K562 (cell line): ENCODE data around the gene CLGN. TPM values are rescaled to one million over a fixed set of nuclear protein-coding genes. Genes with fewer than 3 reads are reported as not detected.
A peak's percentile ranks its signal among the peaks of the same experiment; 100 is the strongest.

Experiments
- BRD4 ChIP-seq: fragments of 200-600 bp; sonication (generic); IDR thresholded peaks from 2 replicates; pipeline ENCODE4 v1.6.1; 2017; ENCODE audit warnings: inconsistent platforms
- CBFB ChIP-seq: sonication (generic); formaldehyde crosslinking; IDR thresholded peaks from 2 replicates; pipeline ENCODE4 v1.4.0; 2020; ENCODE audit warnings: mild to moderate bottlenecking, missing genetic modification reagents
- EWSR1 ChIP-seq: fragments of 450-650 bp; IDR thresholded peaks from 2 replicates; pipeline ENCODE4 v1.6.1; 2018; ENCODE audit warnings: borderline replicate concordance, mild to moderate bottlenecking, low read depth, moderate library complexity; ENCODE audit not compliant: partially characterized antibody
- GABPB1 ChIP-seq: sonication (generic); formaldehyde crosslinking; IDR thresholded peaks from 2 replicates; pipeline ENCODE4 v1.8.0; 2022; ENCODE audit warnings: mild to moderate bottlenecking, missing genetic modification reagents
- HOXB6 ChIP-seq: fragments of 250-450 bp; sonication (Bioruptor Pico); IDR thresholded peaks from 2 replicates; pipeline ENCODE4 v1.5.1; 2022; ENCODE audit warnings: mild to moderate bottlenecking, borderline replicate concordance
- PCBP2 ChIP-seq: fragments of 200-400 bp; formaldehyde crosslinking; IDR thresholded peaks from 2 replicates; pipeline ENCODE4 v1.6.1; 2018; ENCODE audit warnings: low read length, low read depth, mild to moderate bottlenecking, moderate library complexity; ENCODE audit not compliant: poor library complexity, severe bottlenecking
- PRPF4 ChIP-seq: fragments of 200-400 bp; formaldehyde crosslinking; IDR thresholded peaks from one replicate; pipeline ENCODE4 v1.6.1; 2017; ENCODE audit warnings: low read length, low read depth, mild to moderate bottlenecking; ENCODE audit not compliant: insufficient read depth, poor library complexity, severe bottlenecking
- RBM22 ChIP-seq: fragments of 200-400 bp; formaldehyde crosslinking; IDR thresholded peaks from 2 replicates; pipeline ENCODE4 v1.6.1; 2018; ENCODE audit warnings: low read length, low read depth; ENCODE audit not compliant: poor library complexity, severe bottlenecking
- SMAD4 ChIP-seq: fragments of 250-450 bp; sonication (Bioruptor Pico); conservative IDR thresholded peaks from 2 replicates; pipeline ENCODE4 v1.8.0; 2021; ENCODE audit warnings: inconsistent platforms, mild to moderate bottlenecking, moderate library complexity
- SMARCC2 ChIP-seq: fragments of 450-650 bp; IDR thresholded peaks from 2 replicates; pipeline ENCODE4 v1.6.1; 2017; ENCODE audit warnings: antibody characterized with exemption, moderate library complexity, mild to moderate bottlenecking, low read depth
- TEAD1 ChIP-seq, 2 experiments: fragments of 450-650 bp in 1 of 2; sonication (generic) in 1 of 2; formaldehyde crosslinking; IDR thresholded peaks; 2 replicates each; pipeline versions ENCODE4 v1.4.0 to v1.8.0; 2020 to 2022; ENCODE audit warnings: mild to moderate bottlenecking in 2 of 2, missing genetic modification reagents in 1 of 2
- TFAM ChIP-seq: fragments of 250-450 bp; sonication (Bioruptor Pico); conservative IDR thresholded peaks from 2 replicates; pipeline ENCODE4 v1.5.0; 2021; ENCODE audit warnings: mild to moderate bottlenecking, moderate library complexity
- U2AF2 ChIP-seq: fragments of 200-400 bp; formaldehyde crosslinking; optimal IDR thresholded peaks from 2 replicates; pipeline ENCODE3; 2017; ENCODE audit warnings: low read depth, mild to moderate bottlenecking, low read length
- XRCC4 ChIP-seq: IDR thresholded peaks from one replicate; pipeline ENCODE4 v1.6.1; 2011; ENCODE audit not compliant: insufficient read depth, insufficient read length; ENCODE audit errors: extremely low read depth
- ZBTB26 ChIP-seq: fragments of 450-650 bp; formaldehyde crosslinking; IDR thresholded peaks from 2 replicates; pipeline ENCODE4 v1.4.0; 2022; ENCODE audit warnings: missing genetic modification characterization
- ZNF3 ChIP-seq: fragments of 250-450 bp; sonication (Bioruptor Pico); IDR thresholded peaks from 2 replicates; pipeline ENCODE4 v1.5.0; 2021; ENCODE audit warnings: mild to moderate bottlenecking, moderate library complexity
- ZNF655 ChIP-seq: fragments of 250-450 bp; sonication (Bioruptor Pico); IDR thresholded peaks from 2 replicates; pipeline ENCODE4 v1.5.0; 2021
- polyA plus RNA-seq, 8 experiments: library from polyadenylated mRNA; depleted of rRNA in 4 of 8; stranded (reverse) in 5 of 8; unstranded in 3 of 8; fragments of >200 nt; fragmentation: Nextera tagmentation in 2 of 8; fragmentation: Illumina TruSeq in 1 of 8; extraction: Ambion mirVana in 2 of 8; extraction: Trizol in 1 of 8; gene quantifications; 2 replicates each; pipeline versions ENCODE4 v1.2.1 to v1.2.3, GENCODE V29; 2011 to 2014; ENCODE audit warnings: inconsistent platforms in 1 of 8, missing spikeins in 1 of 8
- total RNA-seq, 7 experiments: library from RNA; depleted of rRNA in 6 of 7; stranded (reverse); fragments of >200 nt in 6 of 7; fragmentation: Illumina TruSeq in 2 of 7; extraction: Trizol in 2 of 7; gene quantifications; 2 replicates each; pipeline versions ENCODE4 v1.2.1 to v1.2.3, GENCODE V29; 2011 to 2021; ENCODE audit warnings: low replicate concordance in 1 of 7
- TF ChIP-seq, protein P1 (sequence below): fragments of 250-450 bp; sonication (Bioruptor Pico); IDR thresholded peaks from 2 replicates; pipeline ENCODE4 v1.5.0; 2022; ENCODE audit warnings: mild to moderate bottlenecking
- TF ChIP-seq, protein P2 (sequence below): fragments of 250-450 bp; sonication (Bioruptor Pico); IDR thresholded peaks from 2 replicates; pipeline ENCODE4 v1.5.0; 2021
- TF ChIP-seq, protein P3 (sequence below): IDR thresholded peaks from 2 replicates; pipeline ENCODE4 v1.6.1; 2016; ENCODE audit warnings: missing genetic modification characterization, missing compliant biosample characterization

Gene CLGN
- total and polyA plus RNA-seq, 9 of the 15 experiments (the other 6 are each of a cell fraction or from before 2014, with no cell fraction given): 0.22 to 3.6 (median 2.7) TPM

DNA sequence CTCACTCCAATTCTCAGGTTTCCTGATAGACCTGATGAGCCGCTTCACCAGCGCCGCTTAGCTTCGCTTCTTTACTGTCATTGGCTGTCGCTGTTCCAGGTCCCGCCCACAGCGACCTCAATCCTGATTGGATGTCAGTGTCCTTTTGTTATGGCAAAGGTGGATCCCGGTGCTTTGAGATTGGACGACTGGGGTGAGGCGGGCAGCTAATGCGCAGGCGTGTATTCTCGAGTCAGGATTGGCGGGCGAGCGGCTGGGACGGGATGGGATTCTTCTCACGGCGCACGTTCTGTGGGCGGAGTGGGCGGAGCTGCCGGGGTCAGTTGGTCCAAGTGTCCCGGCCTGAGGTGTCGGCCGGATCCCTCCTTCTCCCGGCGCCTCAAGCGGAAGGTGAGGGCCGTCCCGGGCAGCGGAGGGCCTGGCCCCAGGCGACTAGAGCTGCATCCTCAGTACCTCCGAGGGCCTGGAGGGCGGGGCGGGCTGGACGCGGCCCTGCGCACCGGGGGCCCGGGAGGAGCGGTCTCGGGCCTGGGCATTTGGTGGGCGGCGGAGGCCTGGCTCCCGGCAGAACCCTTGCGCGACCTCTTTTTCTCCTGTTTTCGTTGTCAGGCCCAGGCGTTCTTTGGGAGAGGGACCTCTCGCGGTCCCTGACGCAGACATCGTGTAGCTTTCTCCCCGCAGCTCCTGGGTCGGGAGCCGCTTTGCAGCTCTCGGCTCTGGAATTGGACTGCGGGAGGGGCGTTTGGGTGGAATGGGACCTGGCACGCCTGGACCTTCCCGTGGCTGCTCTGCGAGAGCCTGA is 53.9 kb downstream of the CLGN start, which contains the start of gene SCOC (continued):
- TF ChIP-seq, protein P1, sequence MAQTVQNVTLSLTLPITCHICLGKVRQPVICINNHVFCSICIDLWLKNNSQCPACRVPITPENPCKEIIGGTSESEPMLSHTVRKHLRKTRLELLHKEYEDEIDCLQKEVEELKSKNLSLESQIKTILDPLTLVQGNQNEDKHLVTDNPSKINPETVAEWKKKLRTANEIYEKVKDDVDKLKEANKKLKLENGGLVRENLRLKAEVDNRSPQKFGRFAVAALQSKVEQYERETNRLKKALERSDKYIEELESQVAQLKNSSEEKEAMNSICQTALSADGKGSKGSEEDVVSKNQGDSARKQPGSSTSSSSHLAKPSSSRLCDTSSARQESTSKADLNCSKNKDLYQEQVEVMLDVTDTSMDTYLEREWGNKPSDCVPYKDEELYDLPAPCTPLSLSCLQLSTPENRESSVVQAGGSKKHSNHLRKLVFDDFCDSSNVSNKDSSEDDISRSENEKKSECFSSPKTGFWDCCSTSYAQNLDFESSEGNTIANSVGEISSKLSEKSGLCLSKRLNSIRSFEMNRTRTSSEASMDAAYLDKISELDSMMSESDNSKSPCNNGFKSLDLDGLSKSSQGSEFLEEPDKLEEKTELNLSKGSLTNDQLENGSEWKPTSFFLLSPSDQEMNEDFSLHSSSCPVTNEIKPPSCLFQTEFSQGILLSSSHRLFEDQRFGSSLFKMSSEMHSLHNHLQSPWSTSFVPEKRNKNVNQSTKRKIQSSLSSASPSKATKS: no peak
- TF ChIP-seq TFAM: no peak
- TF ChIP-seq GABPB1 (CRISPR knock-in tag): peak; percentile 23; the same call in 1 of the 2 replicates
- peak; percentile 46; the same call in 1 of the 2 replicates for TF ChIP-seq SMAD4 (CRISPR knock-in tag)
- TF ChIP-seq CBFB (CRISPR knock-in tag): no peak
- TF ChIP-seq RBM22: no peak
- no peak for TF ChIP-seq XRCC4
- TF ChIP-seq EWSR1: no peak
- TF ChIP-seq, protein P2, sequence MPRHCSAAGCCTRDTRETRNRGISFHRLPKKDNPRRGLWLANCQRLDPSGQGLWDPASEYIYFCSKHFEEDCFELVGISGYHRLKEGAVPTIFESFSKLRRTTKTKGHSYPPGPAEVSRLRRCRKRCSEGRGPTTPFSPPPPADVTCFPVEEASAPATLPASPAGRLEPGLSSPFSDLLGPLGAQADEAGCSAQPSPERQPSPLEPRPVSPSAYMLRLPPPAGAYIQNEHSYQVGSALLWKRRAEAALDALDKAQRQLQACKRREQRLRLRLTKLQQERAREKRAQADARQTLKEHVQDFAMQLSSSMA (CRISPR knock-in tag): 0 out of 2 replicates have a peak, but pooled peaks have one; percentile 17
- no peak for TF ChIP-seq U2AF2
- peak in 1 of 2 experiments; percentile 20; a peak in 1 of 4 replicates for TF ChIP-seq TEAD1 (CRISPR knock-in tag; IDR thresholded peaks at IDR 0.05)
- TF ChIP-seq HOXB6 (CRISPR knock-in tag): no peak
- no peak for TF ChIP-seq ZNF655
- TF ChIP-seq PCBP2: no peak
- TF ChIP-seq PRPF4: no peak
- no peak for TF ChIP-seq ZBTB26 (CRISPR knock-in tag)
- no peak for TF ChIP-seq ZNF3
- TF ChIP-seq SMARCC2: no peak
- TF ChIP-seq BRD4: no peak
- TF ChIP-seq, protein P3, sequence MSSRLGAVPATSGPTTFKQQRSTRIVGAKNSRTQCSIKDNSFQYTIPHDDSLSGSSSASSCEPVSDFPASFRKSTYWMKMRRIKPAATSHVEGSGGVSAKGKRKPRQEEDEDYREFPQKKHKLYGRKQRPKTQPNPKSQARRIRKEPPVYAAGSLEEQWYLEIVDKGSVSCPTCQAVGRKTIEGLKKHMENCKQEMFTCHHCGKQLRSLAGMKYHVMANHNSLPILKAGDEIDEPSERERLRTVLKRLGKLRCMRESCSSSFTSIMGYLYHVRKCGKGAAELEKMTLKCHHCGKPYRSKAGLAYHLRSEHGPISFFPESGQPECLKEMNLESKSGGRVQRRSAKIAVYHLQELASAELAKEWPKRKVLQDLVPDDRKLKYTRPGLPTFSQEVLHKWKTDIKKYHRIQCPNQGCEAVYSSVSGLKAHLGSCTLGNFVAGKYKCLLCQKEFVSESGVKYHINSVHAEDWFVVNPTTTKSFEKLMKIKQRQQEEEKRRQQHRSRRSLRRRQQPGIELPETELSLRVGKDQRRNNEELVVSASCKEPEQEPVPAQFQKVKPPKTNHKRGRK: no peak
